ENCODE data around the gene PXDC1. TPM values are rescaled to one million over a fixed set of nuclear protein-coding genes. Genes with fewer than 3 reads are reported as not detected.

The PXDC1 gene
- total and polyA plus RNA-seq, 2 experiments from 2014 or later = 12.3 to 16.1 TPM

- DNase-seq (ENCODE audit: low read depth in 1 of 2, low spot score in 1 of 2) = no peak
- TF ChIP-seq, protein P1, sequence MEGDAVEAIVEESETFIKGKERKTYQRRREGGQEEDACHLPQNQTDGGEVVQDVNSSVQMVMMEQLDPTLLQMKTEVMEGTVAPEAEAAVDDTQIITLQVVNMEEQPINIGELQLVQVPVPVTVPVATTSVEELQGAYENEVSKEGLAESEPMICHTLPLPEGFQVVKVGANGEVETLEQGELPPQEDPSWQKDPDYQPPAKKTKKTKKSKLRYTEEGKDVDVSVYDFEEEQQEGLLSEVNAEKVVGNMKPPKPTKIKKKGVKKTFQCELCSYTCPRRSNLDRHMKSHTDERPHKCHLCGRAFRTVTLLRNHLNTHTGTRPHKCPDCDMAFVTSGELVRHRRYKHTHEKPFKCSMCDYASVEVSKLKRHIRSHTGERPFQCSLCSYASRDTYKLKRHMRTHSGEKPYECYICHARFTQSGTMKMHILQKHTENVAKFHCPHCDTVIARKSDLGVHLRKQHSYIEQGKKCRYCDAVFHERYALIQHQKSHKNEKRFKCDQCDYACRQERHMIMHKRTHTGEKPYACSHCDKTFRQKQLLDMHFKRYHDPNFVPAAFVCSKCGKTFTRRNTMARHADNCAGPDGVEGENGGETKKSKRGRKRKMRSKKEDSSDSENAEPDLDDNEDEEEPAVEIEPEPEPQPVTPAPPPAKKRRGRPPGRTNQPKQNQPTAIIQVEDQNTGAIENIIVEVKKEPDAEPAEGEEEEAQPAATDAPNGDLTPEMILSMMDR (IDR thresholded peaks at IDR 0.05; ENCODE audit: low read depth, low read length) = no peak
- H3K4me1 ChIP-seq (ENCODE audit: low read depth) = no peaks in the 10 kb centered on the region
Measured at GRCh38 chr6:3708540-3708939, 43.0 kb downstream of the PXDC1 start.

GRCh38 chr6:3707751-3708412, 43.6 kb downstream of the PXDC1 start:
- no peak overlapping the region for H3K27ac ChIP-seq
- no peaks in the 10 kb centered on the region for H3K9me3 ChIP-seq (ENCODE audit: low read depth)
- H3K27me3 ChIP-seq = no peaks in the 10 kb centered on the region
- no peak overlapping the region for H3K4me3 ChIP-seq
- H3K4me1 ChIP-seq (ENCODE audit: low read depth) = no peaks in the 10 kb centered on the region
- TF ChIP-seq, protein P1 (IDR thresholded peaks at IDR 0.05; ENCODE audit: low read depth, low read length) = no peak
- no peaks in the 10 kb centered on the region for H3K36me3 ChIP-seq
- no peak for DNase-seq (ENCODE audit: low read depth in 1 of 2, low spot score in 1 of 2)

More at GRCh38 chr6:3708540-3708939, 43.0 kb downstream of the PXDC1 start:
- H3K36me3 ChIP-seq = no peaks in the 10 kb centered on the region
- H3K9me3 ChIP-seq (ENCODE audit: low read depth) = no peaks in the 10 kb centered on the region
- no peak overlapping the region for H3K27ac ChIP-seq
- no peaks in the 10 kb centered on the region for H3K27me3 ChIP-seq
- H3K4me3 ChIP-seq = no peak overlapping the region

- no peaks in the 10 kb centered on the region for H3K27me3 ChIP-seq
- H3K4me1 ChIP-seq (ENCODE audit: low read depth) = no peaks in the 10 kb centered on the region
- no peak for DNase-seq (ENCODE audit: low read depth in 1 of 2, low spot score in 1 of 2)
- no peak overlapping the region for H3K4me3 ChIP-seq
- H3K36me3 ChIP-seq = no peaks in the 10 kb centered on the region
- no peaks in the 10 kb centered on the region for H3K9me3 ChIP-seq (ENCODE audit: low read depth)
- TF ChIP-seq, protein P1 (IDR thresholded peaks at IDR 0.05; ENCODE audit: low read depth, low read length) = no peak
- H3K27ac ChIP-seq = no peak overlapping the region
Measured at GRCh38 chr6:3707024-3707423, 44.5 kb downstream of the PXDC1 start.

GRCh38 chr6:3706547-3706946, 45.0 kb downstream of the PXDC1 start:
- TF ChIP-seq, protein P1 (IDR thresholded peaks at IDR 0.05; ENCODE audit: low read depth, low read length) = no peak
- no peaks in the 10 kb centered on the region for H3K9me3 ChIP-seq (ENCODE audit: low read depth)
- H3K27me3 ChIP-seq = no peaks in the 10 kb centered on the region
- H3K4me1 ChIP-seq (ENCODE audit: low read depth) = no peaks in the 10 kb centered on the region
- H3K27ac ChIP-seq = no peak overlapping the region
- H3K36me3 ChIP-seq = no peaks in the 10 kb centered on the region
- no peak for DNase-seq (ENCODE audit: low read depth in 1 of 2, low spot score in 1 of 2)
- no peak overlapping the region for H3K4me3 ChIP-seq

DNA sequence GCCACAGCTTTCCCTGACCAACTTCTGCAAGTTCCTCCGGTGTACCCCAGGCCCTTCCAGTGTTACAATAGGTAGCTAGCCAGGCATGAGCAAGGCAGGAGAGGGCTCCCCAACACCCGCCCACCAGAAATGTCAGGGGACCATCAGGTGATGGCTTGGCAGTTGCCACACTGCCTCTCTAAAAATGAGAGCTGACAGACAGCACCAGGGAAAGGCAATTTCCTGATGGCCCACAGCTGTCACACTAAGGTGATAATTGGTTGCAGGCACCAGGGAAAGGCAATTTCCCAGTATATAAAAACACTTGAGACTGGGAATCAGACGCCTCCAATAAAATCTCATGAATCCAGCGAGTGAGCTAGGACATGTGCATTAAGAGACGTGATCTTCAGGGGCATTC, 49.9 kb downstream of the PXDC1 start:
- Histone ChIP-seq H3K27ac (no peak overlapping the region), H3K4me1 (ENCODE audit: low read depth) (no peaks in the 10 kb centered on the region), H3K27me3 (no peaks in the 10 kb centered on the region), H3K36me3 (no peaks in the 10 kb centered on the region), H3K9me3 (ENCODE audit: low read depth) (no peaks in the 10 kb centered on the region), H3K4me3 (no peak overlapping the region)
- TF ChIP-seq, protein P1 (IDR thresholded peaks at IDR 0.05; ENCODE audit: low read depth, low read length) = no peak
- no peak for DNase-seq (ENCODE audit: low read depth in 1 of 2, low spot score in 1 of 2)
